Posterior vena cava (tissue), 2 donors: ENCODE measurements around the gene CTNNB1. TPM values are rescaled to one million over a fixed set of nuclear protein-coding genes. Genes with fewer than 3 reads are reported as not detected.

Source experiments
- DNase-seq: peaks from one replicate; pipeline ENCODE4 v3.0.0-alpha.2; 2020; ENCODE audit warnings: low spot score
- intact Hi-C, 2 donors: fragments of 100-400 bp; cut with DNase I; formaldehyde crosslinking; loops; one replicate each; pipeline versions ENCODE4 v1.14.1 to v1.14.2; 2022 to 2023
- total RNA-seq, 2 donors: library from RNA; stranded (reverse); fragmentation: NEBNext Ultra II Directional; extraction: Animal tissue kit (Norgen Biotek cat#: 25700); gene quantifications; one replicate each; pipeline ENCODE4 v1.2.1, GENCODE V29; 2021
- donor health status: DM: yes; HTN: yes; CAD: no.
- donor health status: DM: yes; HTN: yes; CAD: no.

Gene CTNNB1
- total RNA-seq, 2 donors from 2014 or later = 341 to 411 TPM

DNA sequence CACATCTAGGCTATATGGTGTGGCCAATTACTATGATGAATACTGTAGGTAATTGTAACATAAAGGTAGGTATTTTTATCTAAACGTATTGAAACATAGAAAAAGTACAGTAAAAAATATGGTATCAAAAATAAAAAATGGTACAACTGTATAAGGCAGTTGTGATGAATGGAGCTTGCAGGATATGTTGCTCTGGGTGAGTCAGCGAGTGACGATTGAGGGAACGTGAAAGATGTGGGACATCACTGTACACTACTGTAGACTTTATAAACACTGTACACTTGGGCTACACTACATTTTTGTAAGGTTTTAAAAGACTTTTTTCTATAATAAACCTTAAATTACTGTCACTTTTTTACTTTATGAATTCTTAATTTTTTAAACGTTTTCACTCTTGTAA lies 10.3 kb downstream of the CTNNB1 start:
- DNase-seq = no peak
- intact Hi-C loops = loop anchor here (2.0 to 10.0 kb wide), 2 partner anchors 35 to 625 kb away; no protein-coding TSS in a partner anchor

DNA sequence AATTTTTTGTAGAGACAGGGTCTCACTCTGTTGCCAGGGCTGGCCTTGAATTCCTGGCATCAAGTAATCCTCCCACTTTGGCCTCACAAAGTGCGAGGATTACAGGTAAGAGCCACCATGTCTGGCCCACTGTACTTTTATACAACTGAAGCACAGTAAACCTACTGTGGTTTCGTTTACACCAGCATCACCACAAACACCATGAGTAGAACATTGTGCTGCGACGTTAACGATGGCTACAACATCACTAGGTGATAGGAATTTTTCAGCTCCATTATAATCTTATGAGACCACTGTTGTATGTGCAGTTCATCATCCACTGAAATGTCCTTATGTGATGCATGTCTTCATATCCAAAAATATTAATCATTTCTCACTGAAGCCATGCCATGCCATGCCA lies 11.7 kb downstream of the CTNNB1 start:
- intact Hi-C loops = loop anchor here in 1 of 2 donors (2.0 kb wide), 1 partner anchor 34 kb away; no protein-coding TSS in a partner anchor

DNA sequence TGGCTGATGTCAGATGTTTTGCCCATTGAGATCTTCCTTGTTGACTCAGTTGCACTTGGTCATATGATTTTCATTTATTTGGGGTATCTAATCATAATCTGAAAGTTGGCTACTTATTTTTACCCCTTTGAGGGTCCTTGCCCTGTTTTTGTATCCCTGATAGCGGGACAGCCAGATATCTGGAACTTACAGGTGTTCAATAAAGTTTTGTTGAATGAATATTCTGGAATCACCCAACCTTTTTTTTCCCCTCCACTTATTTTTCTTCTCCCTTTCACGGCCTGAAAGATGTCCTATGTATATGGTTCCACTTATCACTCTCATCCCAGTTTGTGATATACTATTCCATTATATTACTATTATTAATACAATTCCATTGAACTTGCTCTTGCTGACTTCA lies 12.8 kb downstream of the CTNNB1 start:
- intact Hi-C loops = no loop called here

More for the DNA sequence above, 11.7 kb downstream of the CTNNB1 start:
- no peak for DNase-seq

DNA sequence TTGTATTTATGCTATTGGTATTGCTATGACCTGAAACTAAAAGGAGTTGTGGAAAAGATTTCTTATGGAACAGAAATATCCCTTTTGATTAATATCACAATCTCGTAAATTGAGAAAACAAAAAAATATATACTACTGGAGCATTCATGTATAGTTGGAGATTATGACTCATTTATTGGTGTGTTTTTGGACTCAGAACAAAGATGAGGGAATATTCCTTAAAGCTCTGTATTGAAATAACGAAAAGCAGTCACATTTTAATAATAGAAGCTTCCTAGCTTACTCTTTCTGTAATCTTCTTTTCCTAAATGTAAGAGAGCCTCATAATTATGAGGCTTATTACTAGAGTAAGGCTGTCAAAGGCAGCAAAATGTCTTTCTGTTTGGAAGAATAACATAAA lies 14.3 kb downstream of the CTNNB1 start:
- no peak for DNase-seq
- intact Hi-C loops = no loop called here

More for the DNA sequence above, 12.8 kb downstream of the CTNNB1 start:
- DNase-seq = no peak

DNA sequence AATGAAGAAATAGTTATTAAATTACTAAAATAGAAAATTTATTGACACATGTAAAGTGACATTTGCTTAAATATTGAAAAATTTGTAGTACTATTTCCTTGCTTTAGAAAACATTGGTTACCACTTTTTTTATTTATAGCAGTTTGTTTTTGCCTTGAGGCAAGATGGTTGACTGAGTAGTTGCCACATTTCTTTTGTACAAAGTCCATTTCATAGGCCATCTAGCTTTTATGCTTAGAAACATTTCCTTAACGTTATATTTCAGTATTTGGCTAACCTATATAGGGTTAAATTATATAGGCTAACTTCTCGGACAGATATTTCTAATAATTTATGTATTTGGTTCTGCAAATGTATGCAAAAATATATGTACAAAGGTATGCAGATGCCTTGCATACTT lies 17.1 kb downstream of the CTNNB1 start:
- intact Hi-C loops = no loop called here

DNA sequence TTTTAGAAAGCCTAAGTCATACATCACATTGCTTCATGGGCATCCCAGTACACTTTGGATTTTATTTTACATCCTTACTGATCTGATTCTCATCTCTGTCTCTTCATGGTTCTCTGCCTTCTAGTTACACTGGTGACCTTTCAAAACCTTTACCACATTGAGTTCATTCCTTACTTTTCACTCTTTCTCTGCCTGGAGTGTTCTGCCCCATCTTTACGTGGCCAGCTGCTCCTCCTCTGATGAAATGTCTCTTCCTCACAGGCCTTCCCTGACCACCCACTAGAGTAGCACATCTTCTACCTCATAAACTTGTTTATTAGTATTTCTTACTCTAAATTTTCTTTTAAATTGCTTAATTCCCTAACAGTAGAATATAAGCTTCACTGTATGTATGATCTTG lies 17.7 kb downstream of the CTNNB1 start:
- intact Hi-C loops = no loop called here
- DNase-seq = no peak

More for the DNA sequence above, 17.1 kb downstream of the CTNNB1 start:
- DNase-seq = no peak

DNA sequence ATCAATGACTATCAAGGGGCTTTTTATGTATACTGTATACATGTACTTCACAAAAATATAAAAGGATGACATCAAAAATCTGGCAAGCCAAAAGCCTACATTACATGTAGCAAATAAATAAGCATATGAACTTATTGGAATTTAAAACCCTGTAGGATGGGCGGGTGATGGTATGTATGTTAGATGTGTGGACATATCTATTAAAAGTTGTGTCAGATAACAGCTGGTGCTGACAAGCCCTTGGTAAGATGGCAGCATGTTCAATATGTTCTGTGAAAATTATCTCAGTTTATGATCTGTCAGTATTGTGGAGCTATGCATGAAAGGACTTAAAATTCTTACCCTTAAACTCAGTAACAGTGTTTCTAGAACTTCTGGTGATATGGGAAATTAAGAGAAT lies 20.1 kb downstream of the CTNNB1 start:
- intact Hi-C loops = no loop called here
- no peak for DNase-seq

DNA sequence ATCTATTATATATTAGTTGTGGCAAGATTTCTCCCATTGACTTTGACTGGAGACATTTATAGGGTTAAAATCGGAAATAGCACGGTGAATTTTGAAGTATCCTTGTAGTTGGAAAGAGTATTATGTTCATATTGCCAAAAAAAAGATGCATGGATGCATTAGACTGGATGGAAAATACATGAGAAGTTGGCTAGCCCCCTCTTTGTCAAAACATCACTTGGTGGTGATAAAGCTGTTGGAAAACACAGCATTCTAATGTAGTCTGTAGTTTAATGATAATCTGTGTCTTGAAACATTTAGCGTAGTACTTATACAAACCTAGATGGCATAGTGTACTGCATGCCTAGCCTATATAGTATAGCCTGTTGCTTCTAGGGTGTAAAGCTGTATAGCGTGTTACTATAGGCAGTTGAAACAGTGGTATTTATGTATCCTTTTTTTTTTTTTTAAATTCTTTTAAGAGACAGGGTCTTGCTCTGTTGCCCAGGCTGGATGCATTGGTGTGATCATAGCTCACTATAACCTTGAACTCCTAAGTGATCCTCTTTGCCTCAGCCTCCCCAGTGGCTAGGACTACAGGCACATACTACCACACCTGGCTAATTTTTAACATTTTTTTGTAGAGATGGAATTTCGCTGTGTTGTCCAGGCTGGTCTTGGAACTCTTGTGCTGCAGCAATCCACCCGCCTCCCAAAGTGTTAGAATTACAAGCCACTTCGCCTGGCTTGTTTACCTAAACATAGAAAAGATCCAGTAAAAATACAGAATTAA lies 21.8 kb downstream of the CTNNB1 start:
- DNase-seq = no peak
- intact Hi-C loops = no loop called here

DNA sequence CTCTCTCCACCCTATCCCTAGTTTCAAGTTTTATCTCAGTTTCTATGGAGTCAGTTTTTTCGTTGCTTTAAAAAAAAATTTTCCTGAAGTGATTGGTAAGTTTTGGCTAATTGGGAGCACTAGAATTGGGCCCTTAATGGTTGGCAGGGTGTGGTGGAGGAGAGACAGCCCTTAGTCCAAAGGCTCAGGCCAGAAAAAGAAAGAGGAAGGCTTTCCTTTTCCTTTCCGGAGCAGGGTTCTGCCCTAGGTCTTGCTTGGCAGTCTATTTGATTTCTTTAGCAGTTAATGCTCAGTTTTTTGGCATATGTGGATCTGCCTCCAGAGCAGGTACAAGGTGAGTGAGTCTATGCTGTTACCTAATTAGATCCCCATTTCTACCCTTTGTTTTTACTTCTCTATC lies 22.7 kb downstream of the CTNNB1 start:
- DNase-seq = no peak
- intact Hi-C loops = no loop called here

DNA sequence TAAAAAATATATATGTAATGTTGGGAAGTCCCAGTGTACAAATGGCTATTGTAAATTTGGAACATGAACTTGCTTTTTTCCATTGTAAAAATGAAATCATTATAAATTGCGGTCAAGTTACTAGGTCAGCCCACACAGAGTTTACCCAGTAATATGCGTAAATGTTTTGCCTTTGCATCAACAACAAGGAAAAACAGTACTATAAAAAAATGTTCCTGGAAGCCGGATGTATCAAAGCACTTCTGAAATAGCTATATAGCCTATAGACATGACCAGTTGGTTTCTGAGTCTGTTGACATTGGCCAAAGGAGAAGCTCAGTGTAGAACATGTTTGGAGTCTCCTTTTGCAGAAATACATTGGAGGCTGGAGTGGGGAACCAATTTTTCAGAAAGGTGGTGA lies 23.2 kb downstream of the CTNNB1 start:
- intact Hi-C loops = no loop called here
- no peak for DNase-seq

DNA sequence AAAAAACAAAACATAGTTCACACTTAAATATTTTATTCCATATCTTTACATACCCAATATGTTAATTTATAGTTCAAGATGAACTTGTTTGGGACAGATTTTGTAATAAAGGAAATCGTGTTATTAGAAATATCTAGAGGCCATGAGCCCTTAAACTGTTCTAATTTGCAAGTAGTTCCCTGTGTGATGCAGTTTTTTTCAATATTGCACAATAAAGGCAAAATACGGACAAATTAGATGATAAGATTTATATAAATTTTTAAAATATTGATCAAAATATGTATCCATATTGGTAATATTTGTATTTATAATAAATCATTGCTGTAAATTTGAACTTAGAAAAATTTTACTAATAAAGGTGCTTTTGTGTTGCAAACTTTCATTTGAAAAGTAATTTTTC lies 23.8 kb downstream of the CTNNB1 start:
- intact Hi-C loops = no loop called here
- DNase-seq = no peak

DNA sequence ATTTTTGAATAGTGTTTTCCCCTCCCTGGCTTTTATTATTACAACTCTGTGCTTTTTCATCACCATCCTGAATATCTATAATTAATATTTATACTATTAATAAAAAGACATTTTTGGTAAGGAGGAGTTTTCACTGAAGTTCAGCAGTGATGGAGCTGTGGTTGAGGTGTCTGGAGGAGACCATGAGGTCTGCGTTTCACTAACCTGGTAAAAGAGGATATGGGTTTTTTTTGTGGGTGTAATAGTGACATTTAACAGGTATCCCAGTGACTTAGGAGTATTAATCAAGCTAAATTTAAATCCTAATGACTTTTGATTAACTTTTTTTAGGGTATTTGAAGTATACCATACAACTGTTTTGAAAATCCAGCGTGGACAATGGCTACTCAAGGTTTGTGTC lies 24.4 kb downstream of the CTNNB1 start:
- intact Hi-C loops = no loop called here
- no peak for DNase-seq

DNA sequence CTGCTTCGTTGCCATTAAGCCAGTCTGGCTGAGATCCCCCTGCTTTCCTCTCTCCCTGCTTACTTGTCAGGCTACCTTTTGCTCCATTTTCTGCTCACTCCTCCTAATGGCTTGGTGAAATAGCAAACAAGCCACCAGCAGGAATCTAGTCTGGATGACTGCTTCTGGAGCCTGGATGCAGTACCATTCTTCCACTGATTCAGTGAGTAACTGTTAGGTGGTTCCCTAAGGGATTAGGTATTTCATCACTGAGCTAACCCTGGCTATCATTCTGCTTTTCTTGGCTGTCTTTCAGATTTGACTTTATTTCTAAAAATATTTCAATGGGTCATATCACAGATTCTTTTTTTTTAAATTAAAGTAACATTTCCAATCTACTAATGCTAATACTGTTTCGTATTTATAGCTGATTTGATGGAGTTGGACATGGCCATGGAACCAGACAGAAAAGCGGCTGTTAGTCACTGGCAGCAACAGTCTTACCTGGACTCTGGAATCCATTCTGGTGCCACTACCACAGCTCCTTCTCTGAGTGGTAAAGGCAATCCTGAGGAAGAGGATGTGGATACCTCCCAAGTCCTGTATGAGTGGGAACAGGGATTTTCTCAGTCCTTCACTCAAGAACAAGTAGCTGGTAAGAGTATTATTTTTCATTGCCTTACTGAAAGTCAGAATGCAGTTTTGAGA lies 25.0 kb downstream of the CTNNB1 start:
- DNase-seq = no peak
- intact Hi-C loops = no loop called here

DNA sequence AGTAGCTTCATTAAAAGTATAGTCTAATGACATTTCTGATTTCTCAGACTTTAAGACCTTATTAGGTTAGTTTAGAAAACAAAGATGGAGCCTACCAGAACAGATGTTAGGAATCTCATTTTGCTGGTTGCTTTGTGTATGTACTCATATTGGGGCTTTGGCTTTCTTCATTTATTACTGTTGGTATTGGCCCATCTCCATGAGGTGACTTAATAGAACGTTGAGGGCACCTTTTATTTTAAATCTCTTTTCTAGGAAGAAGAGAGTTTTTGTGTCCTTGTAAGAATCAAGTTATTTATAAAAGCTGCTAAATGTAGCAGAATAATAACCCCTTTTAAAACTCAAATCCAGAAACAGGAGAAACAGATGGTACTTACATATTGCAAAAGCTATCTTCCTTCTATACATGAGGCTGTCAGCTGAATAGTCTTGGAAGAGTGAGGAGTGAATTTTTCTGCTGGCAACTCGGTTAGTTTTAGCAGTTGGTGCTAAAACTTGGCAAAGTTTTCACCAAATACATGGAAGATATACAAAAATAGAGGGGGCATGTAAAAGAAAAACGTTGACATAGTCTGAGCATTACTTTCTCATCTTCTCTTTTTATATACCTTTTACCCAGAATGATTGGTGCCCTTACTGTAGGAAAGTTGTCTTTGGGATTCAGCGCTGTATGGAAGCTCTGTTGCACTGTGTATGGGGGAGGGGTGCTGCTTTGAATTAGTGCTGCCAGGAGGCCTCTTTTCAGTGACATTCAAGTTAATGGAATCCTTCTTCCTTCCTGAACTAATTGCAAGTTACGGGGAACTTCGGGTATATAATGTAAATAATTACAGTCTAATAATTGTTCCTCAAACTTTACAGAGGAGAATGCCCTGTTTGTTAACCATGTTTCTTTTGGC lies 35.8 kb downstream of the CTNNB1 start:
- intact Hi-C loops = no loop called here

DNA sequence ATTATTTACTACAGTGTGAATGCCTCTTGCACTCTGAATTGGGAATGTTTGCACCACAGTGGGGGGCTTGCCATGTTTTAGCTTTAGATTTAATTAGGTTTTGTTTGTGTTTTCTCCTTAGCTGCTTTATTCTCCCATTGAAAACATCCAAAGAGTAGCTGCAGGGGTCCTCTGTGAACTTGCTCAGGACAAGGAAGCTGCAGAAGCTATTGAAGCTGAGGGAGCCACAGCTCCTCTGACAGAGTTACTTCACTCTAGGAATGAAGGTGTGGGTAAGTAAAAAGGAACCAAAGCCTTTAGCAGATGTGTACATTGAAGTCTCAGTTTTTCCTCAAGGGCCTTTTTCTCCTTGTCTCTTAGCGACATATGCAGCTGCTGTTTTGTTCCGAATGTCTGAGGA lies 36.9 kb downstream of the CTNNB1 start:
- intact Hi-C loops = no loop called here
- no peak for DNase-seq

More for the DNA sequence above, 35.8 kb downstream of the CTNNB1 start:
- DNase-seq = no peak

DNA sequence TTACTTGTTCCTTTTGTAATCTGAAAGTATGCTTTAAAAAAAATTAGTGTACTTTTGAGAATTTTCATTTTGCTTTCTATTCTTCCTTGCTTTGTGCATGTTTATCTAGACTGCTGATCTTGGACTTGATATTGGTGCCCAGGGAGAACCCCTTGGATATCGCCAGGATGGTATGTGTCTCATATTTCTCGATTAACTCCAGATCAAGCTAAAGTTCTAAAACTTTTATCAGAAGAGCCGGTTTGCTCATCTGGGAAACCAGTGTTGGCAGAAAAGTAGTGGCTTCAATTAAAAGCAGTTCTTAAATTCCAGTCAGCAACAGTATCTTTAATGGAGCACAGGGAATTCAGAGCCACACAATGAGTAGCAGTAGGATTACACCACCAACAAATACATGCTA lies 38.6 kb downstream of the CTNNB1 start:
- no peak for DNase-seq
- intact Hi-C loops = no loop called here

DNA sequence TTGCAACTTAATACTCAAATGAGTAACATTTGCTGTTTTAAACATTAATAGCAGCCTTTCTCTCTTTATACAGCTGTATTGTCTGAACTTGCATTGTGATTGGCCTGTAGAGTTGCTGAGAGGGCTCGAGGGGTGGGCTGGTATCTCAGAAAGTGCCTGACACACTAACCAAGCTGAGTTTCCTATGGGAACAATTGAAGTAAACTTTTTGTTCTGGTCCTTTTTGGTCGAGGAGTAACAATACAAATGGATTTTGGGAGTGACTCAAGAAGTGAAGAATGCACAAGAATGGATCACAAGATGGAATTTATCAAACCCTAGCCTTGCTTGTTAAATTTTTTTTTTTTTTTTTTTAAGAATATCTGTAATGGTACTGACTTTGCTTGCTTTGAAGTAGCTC lies 40.3 kb downstream of the CTNNB1 start:
- DNase-seq = no peak
- intact Hi-C loops = no loop called here

DNA sequence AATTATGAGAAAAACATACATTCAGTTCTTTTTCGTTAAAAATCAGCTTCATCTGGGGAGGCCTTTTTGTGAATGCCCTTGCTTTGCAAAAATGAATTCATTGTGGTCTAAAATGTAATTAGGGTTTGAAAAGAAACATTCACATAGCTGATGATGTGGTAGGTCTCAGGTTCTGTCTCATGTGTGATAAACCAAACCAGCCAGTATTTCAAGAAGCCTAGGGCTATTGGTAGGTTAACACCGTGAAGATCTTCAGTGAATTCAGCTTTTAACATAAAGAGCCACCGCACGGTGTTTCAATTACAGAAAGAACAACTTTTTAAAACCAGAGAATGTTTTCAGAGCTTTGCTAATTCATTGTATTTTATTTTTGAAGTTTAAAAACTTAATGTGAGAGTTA lies 41.9 kb downstream of the CTNNB1 start:
- intact Hi-C loops = no loop called here
- no peak for DNase-seq

DNA sequence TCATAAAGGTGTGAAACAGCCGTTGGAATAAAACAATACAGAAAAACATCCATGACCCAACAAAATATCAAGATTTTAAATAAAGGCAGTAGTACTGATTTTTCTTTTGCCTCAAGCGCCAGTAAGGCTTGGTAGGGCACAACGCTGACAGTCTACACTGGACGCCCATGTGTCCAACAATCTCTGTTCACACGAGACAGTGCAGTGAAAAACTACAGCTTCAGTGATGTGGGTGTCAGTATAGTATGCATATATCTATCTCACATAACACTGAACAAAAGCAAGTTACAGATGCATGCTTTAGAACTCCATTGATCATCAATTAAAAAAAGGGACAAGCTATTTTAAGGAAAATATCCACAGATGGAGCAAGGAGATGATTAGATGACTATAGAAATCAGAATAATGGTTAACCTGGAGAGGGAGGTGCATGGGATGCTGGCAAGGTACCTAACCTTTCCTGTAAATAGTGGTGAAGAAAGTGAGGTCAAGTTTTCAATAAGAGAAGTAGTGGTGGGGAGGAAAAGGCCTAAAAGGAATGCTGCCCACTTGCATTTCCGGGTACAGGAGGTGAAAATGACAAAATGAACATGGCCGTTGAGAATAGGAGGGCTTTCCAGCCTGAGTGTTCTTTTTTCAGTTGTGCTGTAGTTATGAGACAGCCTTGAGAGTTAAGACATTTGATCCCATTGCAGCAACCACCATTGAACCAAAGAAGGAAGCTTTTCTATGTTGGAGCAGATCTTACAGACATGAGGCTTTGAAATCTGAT lies 42.7 kb downstream of the CTNNB1 start:
- DNase-seq = no peak
- intact Hi-C loops = no loop called here
